Upper lobe of left lung (tissue), 4 donors: ENCODE data around the gene ZNF408.

Experiments
- CTCF ChIP-seq, 6 experiments: fragments of 450-650 bp in 4 of 6; fragments of 200-600 bp in 2 of 6; sonication (generic) in 2 of 6; IDR thresholded peaks; one replicate each; pipeline ENCODE4 v1.5.1; 2016 to 2019; ENCODE audit warnings: antibody characterized with exemption in 6 of 6
- POLR2A ChIP-seq, 4 donors: fragments of 450-650 bp; IDR thresholded peaks; one replicate each; pipeline ENCODE4 v1.5.1; 2016 to 2017; ENCODE audit warnings: antibody characterized with exemption in 4 of 4, mild to moderate bottlenecking in 2 of 4

GRCh38 chr11:46745995-46746394 lies 45.2 kb downstream of the ZNF408 start:
- TF ChIP-seq CTCF (IDR thresholded peaks at IDR 0.05) (no peak), POLR2A (IDR thresholded peaks at IDR 0.05) (no peak)
